Heart left ventricle (tissue), 16 donors: ENCODE measurements around the gene FCRL1. TPM values are rescaled to one million over a fixed set of nuclear protein-coding genes. Genes with fewer than 3 reads are reported as not detected.

ENCODE experiments used
- ATAC-seq, 4 donors: fragments of 200-7000 bp; cut with Tn5 transposase; one replicate each; pipeline ENCODE4 v1.9.1; 2020 to 2022; ENCODE audit warnings: moderate library complexity in 4 of 4, mild to moderate bottlenecking in 3 of 4, moderate number of reproducible peaks in 1 of 4
- DNase-seq, 5 donors: peaks; one replicate each; pipeline ENCODE4 v3.0.0-alpha.2; 2020
- H3K27ac ChIP-seq, 12 donors: fragments of 200-600 bp; sonication (generic) in 4 of 12; one replicate each; pipeline versions ENCODE4 v1.5.0 to v1.8.0; 2016 to 2022; ENCODE audit warnings: mild to moderate bottlenecking in 2 of 12
- H3K27me3 ChIP-seq, 9 donors: fragments of 200-600 bp; sonication (generic) in 2 of 9; one replicate each; pipeline versions ENCODE4 v1.5.1 to v1.8.0; 2016 to 2022; ENCODE audit warnings: mild to moderate bottlenecking in 3 of 9
- H3K36me3 ChIP-seq, 9 donors: fragments of 200-600 bp; sonication (generic) in 2 of 9; one replicate each; pipeline versions ENCODE4 v1.5.0 to v1.8.0; 2018 to 2022; ENCODE audit warnings: mild to moderate bottlenecking in 2 of 9
- H3K4me1 ChIP-seq, 12 donors: fragments of 200-600 bp; sonication (generic) in 4 of 12; one replicate each; pipeline versions ENCODE4 v1.5.0 to v1.8.0; 2016 to 2022; ENCODE audit warnings: mild to moderate bottlenecking in 3 of 12
- H3K4me3 ChIP-seq, 12 donors: fragments of 200-600 bp; sonication (generic) in 4 of 12; one replicate each; pipeline versions ENCODE4 v1.5.0 to v1.8.0; 2017 to 2022; ENCODE audit warnings: mild to moderate bottlenecking in 9 of 12, moderate library complexity in 4 of 12
- H3K9me3 ChIP-seq, 12 donors: fragments of 200-600 bp; sonication (generic) in 4 of 12; one replicate each; pipeline versions ENCODE4 v1.5.0 to v1.8.0; 2016 to 2022; ENCODE audit warnings: mild to moderate bottlenecking in 1 of 12
- CTCF ChIP-seq, 12 donors: fragments of 200-600 bp; sonication (generic) in 4 of 12; IDR thresholded peaks; one replicate each; pipeline versions ENCODE4 v1.5.0 to v1.8.0; 2018 to 2022; ENCODE audit warnings: antibody characterized with exemption in 12 of 12, mild to moderate bottlenecking in 5 of 12
- POLR2A ChIP-seq, 2 donors: fragments of 450-650 bp; IDR thresholded peaks; one replicate each; pipeline ENCODE4 v1.6.1; 2017; ENCODE audit warnings: antibody characterized with exemption in 2 of 2, mild to moderate bottlenecking in 2 of 2, moderate library complexity in 2 of 2
- WGBS, 4 donors: extraction: QIAGEN DNeasy Blood & Tissue Kit in 2 of 4; methylation state at CpG; one replicate each; pipeline versions ENCODE4 v1.1.5 to v1.1.7; 2013 to 2018; 5-methylcytosine and 5-hydroxymethylcytosine counted together
- intact Hi-C, 10 donors: fragments of 100-400 bp; cut with DNase I; formaldehyde crosslinking; loops; one replicate each; pipeline versions ENCODE4 v1.11.1 to v1.14.2; 2022
- polyA plus RNA-seq, 2 donors: library from polyadenylated mRNA; stranded (reverse); fragments of 200-250 nt; gene quantifications; one replicate each; pipeline ENCODE4 v1.2.3, GENCODE V29; 2013
- total RNA-seq, 9 donors: library from RNA; depleted of rRNA in 2 of 9; stranded (reverse); fragments of >200 nt in 2 of 9; fragmentation: NEBNext Ultra II Directional in 3 of 9; extraction: Animal tissue kit (Norgen Biotek cat#: 25700) in 3 of 9; gene quantifications; one replicate each; pipeline versions ENCODE4 v1.1.0 to v1.2.4, GENCODE V29; 2016 to 2023
- donor health status: ischemic (EF 13 %, LVEDD 7.1; RV severe dilation, severe dysfunction).
- donor health status: healthy with polysubstance abuse.
- donor health status: DM: no; HTN: yes; CAD: no.
- donor health status: DM: no; HTN: no; CAD: no.
- donor health status: ischemic (EF 25% LVEDD 6.9; RV normal size, moderate dysfunction).
- donor health status: ischemic (EF 25% LVEDD 5.7; RV mildly dilated, moderate dysfunction).
- donor health status: healthy.
- donor health status: DM: yes; HTN: yes; CAD: no.
- donor health status: ischemic (EF 35%, LVEDD 5.7; RV mildly dilated, moderate dysfunction).
- donor health status: nonischemic (EF 11% LVEDD 7.7; RV severe dilation, severe dysfunction).
- donor health status: DM: yes; HTN: yes; CAD: no.
- donor health status: PGD.
- donor health status: ischemic (EF 29% LVEDD 5.4; RV normal size, mild dysfunction).
- donor health status: nonischemic (EF 23%, LVEDD 6.1; RV moderate dilation, normal function).

FCRL1 gene
- total and polyA plus RNA-seq, 11 donors = 0.04 to 0.35 TPM; not detected in 9

- Histone ChIP-seq H3K27me3 (peaks cover 0 to 7% (median 0%) of the 10 kb centered on the region in 9 donors), H3K4me3 (no peak overlapping the region), H3K27ac (no peak overlapping the region), H3K36me3 (no peaks in the 10 kb centered on the region), H3K4me1 (no peaks in the 10 kb centered on the region), H3K9me3 (no peaks in the 10 kb centered on the region)
- intact Hi-C loops = no loop called here
- 61 to 75% (median 67%) methylated on average over 4 of the region's 4 CpGs for WGBS, 4 donors
- no peak for ATAC-seq
- TF ChIP-seq CTCF (IDR thresholded peaks at IDR 0.05) (no peak), POLR2A (IDR thresholded peaks at IDR 0.05) (no peak)
- no peak for DNase-seq
Observed at GRCh38 chr1:157831968-157832626, 12.2 kb upstream of the FCRL1 start.

DNA sequence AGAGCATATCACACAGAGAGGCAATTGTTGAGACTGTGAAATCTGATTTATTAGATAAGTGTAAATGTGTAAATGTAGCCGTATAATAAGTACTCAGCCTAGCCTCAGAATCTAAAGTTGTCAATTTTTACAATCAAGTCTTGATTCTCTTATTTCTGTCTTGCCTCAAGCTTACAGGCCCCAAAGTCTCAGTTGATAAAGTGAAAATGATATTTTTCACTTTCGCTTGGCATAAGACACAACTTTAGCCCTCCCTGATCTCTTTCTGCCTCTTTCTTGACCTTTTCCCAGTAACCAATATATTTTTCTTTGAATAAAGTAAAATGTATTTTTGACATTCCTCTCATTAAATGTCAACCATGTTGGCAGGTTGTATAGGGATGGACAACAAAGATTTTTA is 11.0 kb upstream of the FCRL1 start:
- 80 to 88% (median 81%) methylated on average over 2 of the region's 2 CpGs for WGBS, 4 donors
- Histone ChIP-seq H3K27ac (no peak overlapping the region), H3K36me3 (no peaks in the 10 kb centered on the region), H3K4me1 (no peaks in the 10 kb centered on the region), H3K4me3 (no peak overlapping the region), H3K27me3 (peaks cover 0 to 2% (median 0%) of the 10 kb centered on the region in 9 donors), H3K9me3 (no peaks in the 10 kb centered on the region)
- DNase-seq = no peak
- TF ChIP-seq POLR2A (IDR thresholded peaks at IDR 0.05) = no peak
- intact Hi-C loops = no loop called here
- ATAC-seq = no peak

- TF ChIP-seq CTCF (IDR thresholded peaks at IDR 0.05) (no peak), POLR2A (IDR thresholded peaks at IDR 0.05) (no peak)
- no peaks in the 10 kb centered on the region for H3K4me1 ChIP-seq
- WGBS, 4 donors = 75 to 87% (median 81%) methylated on average over 3 of the region's 3 CpGs
- H3K36me3 ChIP-seq = no peaks in the 10 kb centered on the region
- ATAC-seq = no peak
- no peak overlapping the region for H3K4me3 ChIP-seq
- DNase-seq = no peak
- no peaks in the 10 kb centered on the region for H3K27me3 ChIP-seq
- H3K9me3 ChIP-seq = no peaks in the 10 kb centered on the region
- intact Hi-C loops = no loop called here
- no peak overlapping the region for H3K27ac ChIP-seq
Observed at GRCh38 chr1:157829711-157830110, 9.8 kb upstream of the FCRL1 start.

- H3K4me1 ChIP-seq = no peaks in the 10 kb centered on the region
- no peaks in the 10 kb centered on the region for H3K27me3 ChIP-seq
- H3K4me3 ChIP-seq = no peak overlapping the region
- no peaks in the 10 kb centered on the region for H3K36me3 ChIP-seq
- no peak for DNase-seq
- ATAC-seq = no peak
- no peak for TF ChIP-seq CTCF (IDR thresholded peaks at IDR 0.05)
- no peak for TF ChIP-seq POLR2A (IDR thresholded peaks at IDR 0.05)
- intact Hi-C loops = no loop called here
- H3K9me3 ChIP-seq = no peaks in the 10 kb centered on the region
- H3K27ac ChIP-seq = no peak overlapping the region
Observed at GRCh38 chr1:157829210-157829609, 9.3 kb upstream of the FCRL1 start.

- no peaks in the 10 kb centered on the region for H3K4me1 ChIP-seq
- TF ChIP-seq CTCF (IDR thresholded peaks at IDR 0.05) (no peak), POLR2A (IDR thresholded peaks at IDR 0.05) (no peak)
- no peaks in the 10 kb centered on the region for H3K9me3 ChIP-seq
- no peaks in the 10 kb centered on the region for H3K36me3 ChIP-seq
- no peak overlapping the region for H3K27ac ChIP-seq
- peaks cover 0 to 3% (median 0%) of the 10 kb centered on the region in 9 donors for H3K27me3 ChIP-seq
- no peak for ATAC-seq
- H3K4me3 ChIP-seq = no peak overlapping the region
- no peak for DNase-seq
- intact Hi-C loops = no loop called here
- WGBS, 4 donors = 68 to 85% (median 81%) methylated on average over 2 of the region's 2 CpGs
Observed at GRCh38 chr1:157820299-157820698, 379 bp upstream of the FCRL1 start.
